Esophagus (tissue), 2 donors: Measurements from ENCODE around the gene IFT52. TPM values are rescaled to one million over a fixed set of nuclear protein-coding genes. Genes with fewer than 3 reads are reported as not detected.
A peak's percentile ranks its signal among the peaks of the same experiment; 100 is the strongest.

Experiments
- H3K27ac ChIP-seq, 2 donors: one replicate each; pipeline ENCODE4 v1.5.1; 2013; ENCODE audit warnings: low read depth in 2 of 2, mild to moderate bottlenecking in 2 of 2, inconsistent platforms in 1 of 2, low read length in 1 of 2, moderate library complexity in 1 of 2
- H3K27me3 ChIP-seq, 2 donors: one replicate each; pipeline ENCODE4 v1.6.1; 2013; ENCODE audit warnings: low read length in 2 of 2, control low read depth in 1 of 2, mild to moderate bottlenecking in 1 of 2; ENCODE audit not compliant: insufficient read depth in 2 of 2, control insufficient read depth in 1 of 2
- H3K36me3 ChIP-seq, 2 donors: one replicate each; pipeline ENCODE4 v1.6.1; 2013; ENCODE audit warnings: low read length in 1 of 2; ENCODE audit not compliant: control insufficient read depth in 2 of 2, insufficient read depth in 2 of 2
- H3K4me1 ChIP-seq, 2 donors: one replicate each; pipeline ENCODE4 v1.6.1; 2013; ENCODE audit warnings: low read length in 1 of 2; ENCODE audit not compliant: control insufficient read depth in 2 of 2, insufficient read depth in 2 of 2
- H3K4me3 ChIP-seq, 2 donors: one replicate each; pipeline ENCODE4 v1.5.1; 2013; ENCODE audit warnings: low read length in 2 of 2, mild to moderate bottlenecking in 2 of 2, low read depth in 1 of 2, moderate library complexity in 1 of 2
- H3K9me3 ChIP-seq, 2 donors: one replicate each; pipeline ENCODE4 v1.6.1; 2013; ENCODE audit warnings: mild to moderate bottlenecking in 2 of 2, low read depth in 1 of 2, low read length in 1 of 2, moderate library complexity in 1 of 2; ENCODE audit not compliant: control insufficient read depth in 2 of 2, insufficient read depth in 1 of 2
- WGBS, 2 donors: extraction: QIAGEN DNeasy Blood & Tissue Kit; methylation state at CpG; one replicate each; pipeline ENCODE4 v1.1.7; 2013; 5-methylcytosine and 5-hydroxymethylcytosine counted together
- polyA plus RNA-seq, 2 donors: library from polyadenylated mRNA; stranded (reverse); fragments of 200-250 nt; gene quantifications; one replicate each; pipeline ENCODE4 v1.2.3, GENCODE V29; 2013
- donor health status: healthy with polysubstance abuse.
- donor health status: Bipolar disorder and iron deficiency.

The IFT52 gene, protein sequence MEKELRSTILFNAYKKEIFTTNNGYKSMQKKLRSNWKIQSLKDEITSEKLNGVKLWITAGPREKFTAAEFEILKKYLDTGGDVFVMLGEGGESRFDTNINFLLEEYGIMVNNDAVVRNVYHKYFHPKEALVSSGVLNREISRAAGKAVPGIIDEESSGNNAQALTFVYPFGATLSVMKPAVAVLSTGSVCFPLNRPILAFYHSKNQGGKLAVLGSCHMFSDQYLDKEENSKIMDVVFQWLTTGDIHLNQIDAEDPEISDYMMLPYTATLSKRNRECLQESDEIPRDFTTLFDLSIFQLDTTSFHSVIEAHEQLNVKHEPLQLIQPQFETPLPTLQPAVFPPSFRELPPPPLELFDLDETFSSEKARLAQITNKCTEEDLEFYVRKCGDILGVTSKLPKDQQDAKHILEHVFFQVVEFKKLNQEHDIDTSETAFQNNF
- polyA plus RNA-seq: 10 to 100 TPM in 1 of 2 donors, 1 to 10 TPM in 1; 5.4 to 11.1 TPM

DNA sequence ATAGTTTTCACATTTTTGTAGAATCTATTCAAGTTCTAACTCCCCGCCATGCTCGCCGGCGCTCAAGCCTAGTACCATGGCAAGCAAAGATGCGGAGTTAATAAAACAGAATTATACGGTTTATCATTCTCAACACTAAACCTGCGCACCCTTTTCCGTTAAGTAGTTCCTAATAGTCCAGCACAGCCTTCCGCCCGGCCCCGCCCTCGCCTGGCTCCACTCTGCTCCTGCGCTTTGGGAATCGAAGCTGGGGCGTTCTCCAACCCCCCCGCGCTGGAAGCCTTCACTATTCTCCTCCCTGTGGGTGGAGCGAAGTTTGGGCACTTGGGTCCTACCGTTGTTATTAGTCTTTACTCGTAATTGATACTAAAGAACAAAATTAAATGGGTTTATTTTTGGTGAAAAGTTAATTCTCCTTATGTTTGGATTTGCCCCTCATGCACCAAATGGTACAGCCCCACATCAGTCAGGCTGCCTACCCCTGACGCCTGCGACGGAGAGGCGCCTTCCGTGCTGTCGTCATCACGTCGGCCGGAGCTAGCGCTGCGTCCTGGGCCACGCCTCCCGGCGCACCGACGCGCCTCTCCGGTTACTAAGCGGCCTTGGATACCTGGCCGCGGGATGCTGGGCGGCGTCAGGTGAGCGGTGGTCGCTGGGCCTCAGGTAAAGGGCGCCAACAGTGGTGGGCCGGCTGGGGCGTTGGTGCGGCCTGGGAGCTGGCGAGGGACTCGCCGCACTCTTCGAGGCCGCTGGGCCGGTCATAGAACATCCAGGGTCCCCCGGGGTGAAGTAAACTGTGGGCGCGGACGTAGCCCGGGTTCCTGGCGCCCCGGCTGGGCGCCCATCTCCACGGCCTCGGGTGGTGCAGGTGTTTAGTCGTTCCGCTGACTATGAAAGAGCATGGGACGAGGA, at the start of gene IFT52:
IFT52 (plus strand) TSS at position 546 of the 912 bp plus-strand sequence. CDS start 3,762 bp downstream, outside the sequence.
- Histone ChIP-seq H3K4me1 (no peaks in the 10 kb centered on the region), H3K36me3 (no peaks in the 10 kb centered on the region), H3K4me3 (peak within 1 kb of the TSS; percentile 76 to 94), H3K27ac (peak within 1 kb of the TSS; percentile 21 to 82), H3K9me3 (no peaks in the 10 kb centered on the region), H3K27me3 (no peaks in the 10 kb centered on the region)
- WGBS, 2 donors: 0 to 1% methylated on average over 68 of the region's 68 CpGs

DNA sequence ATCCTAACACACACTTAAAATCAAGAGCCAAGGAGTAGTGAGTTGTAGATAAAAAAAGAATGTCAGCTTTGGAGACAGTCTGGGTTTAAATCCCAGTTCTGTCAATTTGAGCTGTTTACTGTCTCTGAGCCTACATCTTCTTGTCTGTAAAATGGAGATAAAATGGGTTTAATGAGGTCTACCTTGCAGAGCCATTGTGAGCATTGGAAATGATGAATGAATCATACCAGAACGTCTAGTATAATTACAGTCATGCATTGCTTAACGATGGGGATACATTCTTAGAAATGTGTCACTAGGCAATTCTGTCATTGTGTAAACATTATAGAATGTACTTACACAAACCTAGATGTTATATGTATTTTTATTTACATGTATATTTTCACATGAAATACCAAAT, 49.5 kb upstream of the IFT52 start:
- peaks cover 5 to 6% of the 10 kb centered on the region in 2 donors for H3K36me3 ChIP-seq
- H3K9me3 ChIP-seq: no peaks in the 10 kb centered on the region
- no peak overlapping the region for H3K4me3 ChIP-seq
- peaks cover 0 to 2% of the 10 kb centered on the region in 2 donors for H3K4me1 ChIP-seq
- no peak overlapping the region for H3K27ac ChIP-seq
- 32 to 45% methylated on average over 2 of the region's 2 CpGs for WGBS, 2 donors
- H3K27me3 ChIP-seq: no peaks in the 10 kb centered on the region

DNA sequence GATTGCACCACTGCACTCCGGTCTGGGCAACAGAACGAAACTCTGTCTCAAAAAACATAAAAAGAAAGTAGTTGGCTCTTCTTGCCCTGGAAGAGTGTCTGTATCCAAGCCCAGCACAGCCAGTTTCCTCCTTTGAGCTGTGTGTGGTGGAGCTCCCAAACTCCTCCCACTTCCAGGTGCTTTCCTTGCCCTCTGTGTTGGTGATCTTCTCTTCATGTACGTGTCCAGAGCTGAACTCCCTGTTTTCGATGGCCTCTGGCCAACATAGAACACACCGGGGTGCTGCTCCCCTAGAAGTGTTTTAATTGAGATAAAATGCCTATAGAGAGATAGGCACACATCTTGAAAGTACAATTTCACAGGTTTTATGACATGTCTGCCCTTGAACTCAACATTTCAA, 48.6 kb upstream of the IFT52 start:
- WGBS, 2 donors: 78 to 87% methylated on average over 5 of the region's 5 CpGs

DNA sequence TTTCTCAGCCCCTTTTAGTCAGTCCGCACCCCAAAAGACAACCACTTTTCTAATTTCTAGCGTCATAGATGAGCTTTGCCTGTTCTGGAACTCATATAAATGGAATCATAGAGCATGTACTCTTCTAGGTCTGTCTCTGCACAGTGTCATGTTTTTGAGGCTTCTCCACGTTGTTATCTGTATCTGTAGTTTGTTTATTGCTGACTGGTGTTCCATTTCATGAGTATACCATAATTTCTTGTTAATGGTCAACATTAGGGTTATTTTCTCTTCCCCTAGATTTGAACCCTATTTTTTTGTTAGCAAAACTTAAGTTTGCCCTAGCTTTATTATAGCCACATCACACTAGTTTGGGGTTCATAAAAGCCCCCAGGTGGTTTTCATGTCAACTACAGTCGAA, 48.1 kb upstream of the IFT52 start:
- 74 to 80% methylated on average over 4 of the region's 4 CpGs for WGBS, 2 donors
- H3K36me3 ChIP-seq: peaks cover 5 to 6% of the 10 kb centered on the region in 2 donors
- H3K27ac ChIP-seq: no peak overlapping the region

More for the DNA sequence above, 48.6 kb upstream of the IFT52 start:
- Histone ChIP-seq H3K36me3 (peaks cover 5 to 6% of the 10 kb centered on the region in 2 donors), H3K4me3 (no peak overlapping the region), H3K4me1 (peaks cover 0 to 2% of the 10 kb centered on the region in 2 donors), H3K9me3 (no peaks in the 10 kb centered on the region), H3K27ac (no peak overlapping the region), H3K27me3 (no peaks in the 10 kb centered on the region)

DNA sequence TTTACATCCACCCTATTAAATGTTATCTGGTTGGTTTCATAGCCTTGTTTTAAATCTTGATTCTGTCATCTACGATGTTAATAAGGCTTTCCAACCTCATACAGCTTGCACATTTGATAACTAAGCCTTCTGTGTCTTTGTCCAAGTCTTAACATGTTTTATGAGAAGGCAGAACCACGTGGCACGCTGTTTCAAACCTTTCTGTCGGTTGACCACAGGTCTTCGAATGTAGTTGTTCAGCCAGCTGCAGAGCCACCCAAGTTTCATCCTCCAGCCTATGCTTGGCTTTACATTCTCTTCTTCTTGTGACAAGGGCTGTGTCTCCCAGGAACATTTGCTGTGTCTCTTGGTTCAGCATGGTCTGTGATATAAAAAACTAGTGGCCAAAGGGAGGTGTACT, 47.6 kb upstream of the IFT52 start:
- 81 to 83% methylated on average over 5 of the region's 5 CpGs for WGBS, 2 donors
- H3K4me3 ChIP-seq: no peak overlapping the region
- H3K27ac ChIP-seq: no peak overlapping the region
- H3K9me3 ChIP-seq: peaks cover 0 to under 1% of the 10 kb centered on the region in 2 donors
- no peaks in the 10 kb centered on the region for H3K27me3 ChIP-seq
- H3K4me1 ChIP-seq: peaks cover 0 to 2% of the 10 kb centered on the region in 2 donors
- peaks cover 6% of the 10 kb centered on the region in 2 donors for H3K36me3 ChIP-seq

More for the DNA sequence above, 48.1 kb upstream of the IFT52 start:
- Histone ChIP-seq H3K4me1 (peaks cover 0 to 2% of the 10 kb centered on the region in 2 donors), H3K27me3 (no peaks in the 10 kb centered on the region), H3K4me3 (no peak overlapping the region), H3K9me3 (no peaks in the 10 kb centered on the region)

DNA sequence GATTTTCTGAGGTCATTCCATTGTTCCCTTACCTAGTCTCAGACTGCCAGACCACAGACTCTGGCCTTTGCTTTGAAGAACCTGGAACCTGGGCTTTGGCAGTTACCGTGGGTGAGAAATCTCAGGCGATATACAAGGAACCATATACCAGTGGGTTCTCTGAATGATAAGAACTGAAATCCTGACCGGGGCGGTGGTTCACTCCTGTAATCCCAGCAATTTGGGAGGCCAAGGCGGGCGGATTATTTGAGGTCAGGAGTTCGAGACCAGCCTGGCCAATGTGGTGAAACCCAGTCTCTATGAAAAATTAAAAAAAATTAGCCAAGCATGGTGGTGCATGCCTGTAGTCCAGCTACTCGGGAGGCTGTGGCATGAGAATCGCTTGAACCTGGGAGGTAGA, 46.2 kb upstream of the IFT52 start:
- H3K4me3 ChIP-seq: no peak overlapping the region
- no peak overlapping the region for H3K27ac ChIP-seq
- peaks cover 6 to 7% of the 10 kb centered on the region in 2 donors for H3K36me3 ChIP-seq
- WGBS, 2 donors: 89 to 93% methylated on average over 9 of the region's 9 CpGs
- H3K27me3 ChIP-seq: no peaks in the 10 kb centered on the region
- peaks cover 0 to 3% of the 10 kb centered on the region in 2 donors for H3K9me3 ChIP-seq
- H3K4me1 ChIP-seq: no peaks in the 10 kb centered on the region

DNA sequence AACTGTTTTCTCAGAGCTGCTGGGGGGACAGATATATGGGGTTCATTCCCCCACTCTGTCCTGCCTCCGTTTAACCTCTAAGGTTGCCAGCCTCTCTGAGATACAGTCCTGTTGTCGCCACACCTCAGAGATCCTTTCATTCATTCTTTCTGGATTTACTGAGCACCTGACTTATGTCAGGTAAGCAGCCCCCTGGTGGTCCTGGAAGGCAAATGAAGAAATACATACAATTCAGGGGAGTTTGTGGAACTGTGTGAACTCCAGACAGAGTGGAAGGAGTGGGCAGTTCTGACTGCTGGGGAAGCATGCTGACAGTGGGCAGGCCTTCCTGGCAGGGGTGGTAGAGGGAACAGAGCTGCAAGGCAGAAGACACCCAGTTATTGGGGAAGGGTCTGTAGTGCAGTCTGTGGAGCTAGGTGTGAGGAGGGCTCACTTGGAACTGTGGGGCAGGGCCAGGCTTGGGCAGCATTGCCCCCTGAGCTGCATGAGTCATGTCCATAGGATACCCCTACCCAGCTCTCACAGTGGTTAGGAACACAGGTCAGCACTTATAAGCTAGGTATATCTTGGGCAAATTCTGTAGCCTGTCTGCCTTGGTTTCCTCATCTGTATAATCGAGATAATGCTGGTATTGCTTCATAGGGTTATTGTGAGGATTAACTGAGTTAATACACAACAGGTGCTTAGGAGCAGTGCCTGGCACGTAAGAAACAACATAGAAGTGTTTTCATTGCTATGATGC, 44.7 kb upstream of the IFT52 start:
- no peak overlapping the region for H3K27ac ChIP-seq
- no peak overlapping the region for H3K4me3 ChIP-seq
- H3K27me3 ChIP-seq: no peaks in the 10 kb centered on the region
- H3K4me1 ChIP-seq: no peaks in the 10 kb centered on the region
- peaks cover 2 to 3% of the 10 kb centered on the region in 2 donors for H3K36me3 ChIP-seq
- 83 to 92% methylated on average over 4 of the region's 4 CpGs for WGBS, 2 donors
- peaks cover 0 to 3% of the 10 kb centered on the region in 2 donors for H3K9me3 ChIP-seq

DNA sequence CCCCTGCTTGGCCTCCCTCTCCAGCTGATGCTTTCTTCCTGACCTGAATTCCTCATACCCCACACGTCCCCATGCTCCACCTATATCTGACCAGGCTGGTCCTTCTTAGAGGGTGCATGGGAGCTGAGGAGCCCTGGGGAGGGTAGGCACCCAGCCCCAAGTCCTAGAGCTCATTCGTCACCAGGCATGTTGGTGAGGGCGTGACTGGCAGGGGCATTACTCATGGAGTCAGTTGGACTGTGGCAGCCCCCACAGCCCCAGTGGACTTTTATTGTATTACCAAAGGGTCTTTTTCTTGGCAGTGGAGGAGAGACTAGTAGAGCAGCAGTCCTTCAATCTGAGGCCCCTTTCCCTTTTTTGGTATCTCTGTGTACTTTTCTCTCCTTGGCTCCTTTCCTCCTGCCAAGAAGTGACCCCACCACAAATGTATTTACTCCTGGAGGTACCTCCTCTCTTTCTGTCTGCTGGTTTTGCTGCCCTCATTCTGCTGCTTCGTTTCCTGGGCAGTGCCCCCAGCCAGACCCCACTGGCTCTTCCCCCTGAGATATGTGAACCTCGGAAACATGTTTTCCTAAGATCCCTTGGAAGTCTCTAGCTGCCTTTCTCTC, 42.4 kb upstream of the IFT52 start:
- no peaks in the 10 kb centered on the region for H3K27me3 ChIP-seq
- no peaks in the 10 kb centered on the region for H3K4me1 ChIP-seq
- peaks cover 2 to 3% of the 10 kb centered on the region in 2 donors for H3K36me3 ChIP-seq
- peaks cover 0 to 3% of the 10 kb centered on the region in 2 donors for H3K9me3 ChIP-seq
- H3K27ac ChIP-seq: no peak overlapping the region
- no peak overlapping the region for H3K4me3 ChIP-seq
- WGBS, 2 donors: 70 to 72% methylated on average over 5 of the region's 5 CpGs
